Neuronal stem cell (in vitro differentiated cells): ENCODE data around the gene RBM7.

Experiments
- DNase-seq: peaks from one replicate; pipeline ENCODE4 v3.0.0-alpha.2; 2013; ENCODE audit warnings: low spot score
- H2AFZ ChIP-seq: one replicate; pipeline ENCODE4 v1.6.1; 2013; ENCODE audit warnings: mild to moderate bottlenecking, low read length, inconsistent platforms
- H2AK5ac ChIP-seq: 2 replicates; pipeline ENCODE4 v1.6.1; 2013; ENCODE audit warnings: low read depth, mild to moderate bottlenecking, inconsistent platforms, low read length, moderate library complexity, mixed read lengths
- H2BK120ac ChIP-seq: 2 replicates; pipeline ENCODE4 v1.6.1; 2013; ENCODE audit warnings: low read depth, mild to moderate bottlenecking, inconsistent platforms, low read length, moderate library complexity, mixed read lengths
- H2BK12ac ChIP-seq: one replicate; pipeline ENCODE4 v1.6.1; 2013; ENCODE audit warnings: low read length, inconsistent platforms
- H2BK15ac ChIP-seq: 2 replicates; pipeline ENCODE4 v1.6.1; 2013; ENCODE audit warnings: mild to moderate bottlenecking, low read length, inconsistent platforms, mixed read lengths
- H2BK5ac ChIP-seq: one replicate; pipeline ENCODE4 v1.6.1; 2013; ENCODE audit warnings: inconsistent platforms, mild to moderate bottlenecking, low read length, moderate library complexity
- H3K14ac ChIP-seq: one replicate; pipeline ENCODE4 v1.6.1; 2013; ENCODE audit warnings: low read length, inconsistent platforms
- H3K18ac ChIP-seq: 2 replicates; pipeline ENCODE4 v1.6.1; 2013; ENCODE audit warnings: low read length, inconsistent platforms
- H3K23ac ChIP-seq: 2 replicates; pipeline ENCODE4 v1.6.1; 2013; ENCODE audit warnings: low read depth, mild to moderate bottlenecking, mixed read lengths, low read length, inconsistent platforms; ENCODE audit not compliant: poor library complexity
- H3K27ac ChIP-seq: replicated peaks from 3 replicates; pipeline ENCODE4 v1.5.1; 2013; ENCODE audit warnings: low read length, inconsistent platforms
- H3K27me3 ChIP-seq, 3 experiments: 2 replicates each; pipeline ENCODE4 v1.6.1; 2013; ENCODE audit warnings: low read length in 3 of 3, mild to moderate bottlenecking in 2 of 3, inconsistent platforms in 1 of 3, low read depth in 1 of 3, mixed read lengths in 1 of 3, moderate library complexity in 1 of 3; ENCODE audit not compliant: control insufficient read depth in 3 of 3, insufficient read depth in 3 of 3
- H3K36me3 ChIP-seq, 2 donors: replicated peaks in 1 of 2; 2 replicates each; pipeline ENCODE4 v1.6.1; 2013; ENCODE audit warnings: low read length in 2 of 2; ENCODE audit not compliant: control insufficient read depth in 2 of 2, insufficient read depth in 2 of 2
- H3K4ac ChIP-seq: 2 replicates; pipeline ENCODE4 v1.6.1; 2013; ENCODE audit warnings: inconsistent platforms, mild to moderate bottlenecking, low read length, moderate library complexity
- H3K4me1 ChIP-seq, 2 donors: 1 replicate in 1 of 2; 2 replicates in 1 of 2; pipeline ENCODE4 v1.6.1; 2013; ENCODE audit warnings: low read length in 2 of 2, low read depth in 1 of 2; ENCODE audit not compliant: control insufficient read depth in 2 of 2, insufficient read depth in 1 of 2
- H3K4me2 ChIP-seq: one replicate; pipeline ENCODE4 v1.6.1; 2013; ENCODE audit warnings: mild to moderate bottlenecking, low read length, inconsistent platforms; ENCODE audit not compliant: insufficient read depth, poor library complexity, severe bottlenecking
- H3K4me3 ChIP-seq, 2 donors: 2 replicates each; pipeline ENCODE4 v1.5.1; 2013; ENCODE audit warnings: low read length in 2 of 2, mild to moderate bottlenecking in 2 of 2, inconsistent platforms in 1 of 2, moderate library complexity in 1 of 2
- H3K79me1 ChIP-seq: one replicate; pipeline ENCODE4 v1.6.1; 2013; ENCODE audit warnings: low read depth, mild to moderate bottlenecking, inconsistent platforms, low read length, moderate library complexity
- H3K9ac ChIP-seq: one replicate; pipeline ENCODE4 v1.6.1; 2013; ENCODE audit warnings: mild to moderate bottlenecking, low read depth, low read length, inconsistent platforms; ENCODE audit not compliant: poor library complexity
- H3K9me3 ChIP-seq, 2 donors: replicated peaks in 1 of 2; 2 replicates each; pipeline versions ENCODE3 to v1.6.1; 2013; ENCODE audit warnings: low read length in 2 of 2, mild to moderate bottlenecking in 2 of 2, inconsistent platforms in 1 of 2, low read depth in 1 of 2, mixed read lengths in 1 of 2, moderate library complexity in 1 of 2; ENCODE audit not compliant: control insufficient read depth in 2 of 2, insufficient read depth in 1 of 2
- H4K8ac ChIP-seq: one replicate; pipeline ENCODE4 v1.6.1; 2013; ENCODE audit warnings: low read depth, mild to moderate bottlenecking, inconsistent platforms, low read length, moderate library complexity
- H4K91ac ChIP-seq: one replicate; pipeline ENCODE4 v1.6.1; 2013; ENCODE audit warnings: low read length, low read depth, mild to moderate bottlenecking, inconsistent platforms; ENCODE audit not compliant: poor library complexity
- WGBS, 2 donors: extraction: QIAGEN DNeasy Blood & Tissue Kit; methylation state at CpG; one replicate each; pipeline ENCODE4 v1.1.7; 2013; ENCODE audit warnings: missing lambda C conversion rate in 2 of 2, mixed read lengths in 1 of 2; ENCODE audit not compliant: insufficient read length in 2 of 2, insufficient replicate concordance in 1 of 2; ENCODE audit errors: extremely low coverage in 2 of 2; 5-methylcytosine and 5-hydroxymethylcytosine counted together

RBM7 gene

DNA sequence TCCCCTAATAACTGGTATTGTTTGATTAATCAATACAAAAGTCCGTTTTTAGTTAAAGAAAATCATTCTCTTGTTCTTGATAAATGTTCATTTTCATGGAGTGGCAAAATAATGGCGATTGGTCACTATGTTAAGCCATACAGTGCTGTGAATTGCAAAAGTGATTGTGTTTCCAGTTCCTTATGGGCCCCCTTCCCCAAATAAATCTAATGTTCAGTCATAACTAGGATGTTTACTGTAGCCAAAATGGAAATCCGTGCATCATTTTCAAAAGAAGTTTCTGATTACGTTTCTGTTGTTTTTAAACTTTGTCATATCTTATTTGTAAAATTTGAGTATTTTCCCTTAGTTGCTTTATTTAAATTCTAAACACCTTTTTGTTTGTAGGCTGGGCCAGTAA, 845 bp downstream of the RBM7 start:
- Histone ChIP-seq H2BK120ac (no peak overlapping the region), H2BK5ac (no peak overlapping the region), H3K79me1 (no peaks in the 10 kb centered on the region), H4K8ac (no peak overlapping the region), H3K36me3 (peaks cover 0 to 39% of the 10 kb centered on the region in 2 donors), H3K4me1 (peaks cover 2 to 4% of the 10 kb centered on the region in 2 donors), H3K27ac (no peak overlapping the region), H3K18ac (no peak overlapping the region), H2BK12ac (no peak overlapping the region), H3K23ac (no peak overlapping the region), H3K4me2 (no peak overlapping the region), H2BK15ac (no peak overlapping the region), H2AK5ac (no peak overlapping the region), H4K91ac (no peak overlapping the region), H3K4ac (no peak overlapping the region), H2AFZ (no peak overlapping the region), H3K27me3 (no peaks in the 10 kb centered on the region), H3K9ac (no peak overlapping the region), H3K14ac (no peak overlapping the region), H3K4me3 (peak overlapping the region; percentile 22 to 85), H3K9me3 (no peaks in the 10 kb centered on the region)
- no peak for DNase-seq
- WGBS, 2 donors: no CpG with 5 or more reads among the region's 4 CpGs

DNA sequence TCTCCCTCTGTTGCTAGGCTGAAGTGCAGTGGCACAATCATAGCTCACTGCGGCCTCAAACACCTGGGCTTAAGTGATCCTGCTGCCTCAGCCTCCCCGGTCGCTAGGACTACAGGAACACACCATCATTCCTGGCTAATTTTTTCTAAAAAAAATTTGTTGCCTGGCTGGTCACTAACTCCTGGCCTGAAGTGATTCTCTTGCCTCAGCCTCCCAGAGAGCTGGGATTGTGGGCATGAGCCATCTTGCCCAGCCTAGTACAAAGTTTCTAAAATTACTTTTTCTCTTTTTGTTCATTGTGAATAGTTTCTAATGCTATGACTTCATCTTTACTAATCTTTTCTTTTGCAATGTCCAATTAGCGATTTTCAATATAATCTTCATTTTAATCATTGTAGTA, 12.5 kb downstream of the RBM7 start:
- Histone ChIP-seq H3K36me3 (peaks cover 0 to 50% of the 10 kb centered on the region in 2 donors), H2BK12ac (no peak overlapping the region)
- WGBS, 2 donors: no CpG with 5 or more reads among the region's 4 CpGs

DNA sequence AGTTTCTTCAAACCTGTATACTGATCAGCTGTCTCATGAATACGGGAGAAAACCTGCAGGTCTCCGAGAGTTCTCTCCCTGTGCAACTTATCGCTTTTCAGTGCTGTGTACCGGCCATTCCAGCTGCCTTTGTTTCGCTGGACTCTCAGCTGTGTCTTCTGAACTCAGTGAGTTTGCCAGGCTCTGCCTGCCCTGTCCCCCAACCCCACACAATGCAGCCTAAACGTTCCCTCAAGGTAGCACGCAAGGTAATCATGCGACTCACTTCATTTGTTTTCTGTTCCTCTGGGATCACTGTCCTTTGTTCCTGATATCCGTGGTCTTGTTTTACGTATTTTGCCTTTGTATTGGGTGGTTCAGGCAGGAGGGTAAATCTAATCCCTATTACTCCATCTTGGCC, 13.5 kb downstream of the RBM7 start:
- no peak overlapping the region for H2BK12ac ChIP-seq
- H2BK5ac ChIP-seq: no peak overlapping the region
- H3K36me3 ChIP-seq: peaks cover 0 to 40% of the 10 kb centered on the region in 2 donors
- H3K79me1 ChIP-seq: no peaks in the 10 kb centered on the region
- peaks cover 0 to 2% of the 10 kb centered on the region in 2 donors for H3K9me3 ChIP-seq
- DNase-seq: no peak
- no peak overlapping the region for H3K4me3 ChIP-seq
- no CpG with 5 or more reads among the region's 10 CpGs for WGBS, 2 donors
- peaks cover 0 to 5% of the 10 kb centered on the region in 2 donors for H3K4me1 ChIP-seq
- H2BK15ac ChIP-seq: no peak overlapping the region
- no peaks in the 10 kb centered on the region for H3K27me3 ChIP-seq
- no peak overlapping the region for H4K91ac ChIP-seq
- no peak overlapping the region for H3K18ac ChIP-seq
- H3K4ac ChIP-seq: no peak overlapping the region
- H3K23ac ChIP-seq: no peak overlapping the region
- no peak overlapping the region for H3K14ac ChIP-seq
- H2BK120ac ChIP-seq: no peak overlapping the region
- H3K4me2 ChIP-seq: no peak overlapping the region
- no peak overlapping the region for H2AFZ ChIP-seq
- no peak overlapping the region for H3K27ac ChIP-seq
- no peak overlapping the region for H3K9ac ChIP-seq
- no peak overlapping the region for H4K8ac ChIP-seq
- no peak overlapping the region for H2AK5ac ChIP-seq

More for the DNA sequence above, 12.5 kb downstream of the RBM7 start:
- H3K18ac ChIP-seq: no peak overlapping the region
- no peak overlapping the region for H3K27ac ChIP-seq
- no peaks in the 10 kb centered on the region for H3K27me3 ChIP-seq
- H3K9ac ChIP-seq: no peak overlapping the region
- H2BK15ac ChIP-seq: no peak overlapping the region
- peaks cover 0 to 5% of the 10 kb centered on the region in 2 donors for H3K4me1 ChIP-seq
- no peak overlapping the region for H3K4ac ChIP-seq
- no peak overlapping the region for H3K4me2 ChIP-seq
- no peak overlapping the region for H2BK5ac ChIP-seq
- no peak overlapping the region for H4K8ac ChIP-seq
- no peak overlapping the region for H2AK5ac ChIP-seq
- H3K9me3 ChIP-seq: peaks cover 0 to 2% of the 10 kb centered on the region in 2 donors
- H3K23ac ChIP-seq: no peak overlapping the region
- H3K4me3 ChIP-seq: no peak overlapping the region
- H2AFZ ChIP-seq: no peak overlapping the region
- H2BK120ac ChIP-seq: no peak overlapping the region
- H4K91ac ChIP-seq: no peak overlapping the region
- no peak for DNase-seq
- no peak overlapping the region for H3K14ac ChIP-seq
- H3K79me1 ChIP-seq: no peaks in the 10 kb centered on the region

DNA sequence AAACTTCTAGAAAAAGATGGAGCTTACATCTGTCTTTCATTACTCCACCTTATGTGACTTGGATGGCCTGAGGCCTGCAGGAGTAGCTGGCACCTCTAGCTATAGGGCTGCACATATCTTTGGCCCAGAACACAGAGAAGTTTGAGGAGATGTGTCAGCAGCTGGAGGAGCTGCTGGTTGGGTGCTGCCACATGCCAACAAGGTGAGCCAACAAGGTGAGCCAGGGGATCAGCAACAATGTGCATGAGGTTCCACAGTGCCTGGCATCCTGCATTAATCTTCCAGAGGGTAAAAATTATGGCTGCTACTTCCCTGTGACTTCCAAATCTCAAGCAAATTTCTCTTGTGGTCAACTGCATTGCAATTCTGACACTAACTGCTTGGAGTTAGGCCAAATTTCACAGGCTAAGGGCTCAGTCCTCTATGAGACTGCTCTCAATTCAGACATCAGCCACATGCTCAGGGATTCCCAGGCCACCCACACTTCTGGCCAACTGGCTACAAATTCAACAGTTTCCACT, 16.0 kb downstream of the RBM7 start:
- no peak for DNase-seq

More for the DNA sequence above, 16.0 kb downstream of the RBM7 start:
- Histone ChIP-seq H3K4ac (no peak overlapping the region), H3K9ac (no peak overlapping the region), H3K27ac (no peak overlapping the region), H3K4me1 (peaks cover 0 to 5% of the 10 kb centered on the region in 2 donors), H2AFZ (no peak overlapping the region), H2BK12ac (no peak overlapping the region), H2BK15ac (no peak overlapping the region), H3K27me3 (no peaks in the 10 kb centered on the region), H2AK5ac (no peak overlapping the region), H2BK120ac (no peak overlapping the region), H2BK5ac (no peak overlapping the region), H4K8ac (no peak overlapping the region), H3K4me3 (no peak overlapping the region), H3K36me3 (peaks cover 0 to 17% of the 10 kb centered on the region in 2 donors), H4K91ac (no peak overlapping the region), H3K9me3 (peaks cover 0 to 2% of the 10 kb centered on the region in 2 donors), H3K18ac (no peak overlapping the region), H3K79me1 (no peaks in the 10 kb centered on the region), H3K23ac (no peak overlapping the region), H3K4me2 (no peak overlapping the region), H3K14ac (no peak overlapping the region)
